HG02852 (cell line): Measurements from ENCODE around the gene FBXL16.
A peak's percentile ranks its signal among the peaks of the same experiment; 100 is the strongest.
"Not testable (repeated sequence)": the region's sequence is repeated elsewhere in the genome, so short reads cannot be mapped to it uniquely, and the experiment has no call there.

Experiments
- ATAC-seq: cut with Tn5 transposase; IDR thresholded peaks from one replicate; pipeline ENCODE4 v1.9.1; 2021; ENCODE audit warnings: mild to moderate bottlenecking, moderate library complexity; ENCODE audit not compliant: unreplicated experiment

The FBXL16 gene

GRCh38 chr16:692356-693108 is 13.1 kb downstream of the FBXL16 start:
- no peak for ATAC-seq

GRCh38 chr16:691242-691641 is 14.4 kb downstream of the FBXL16 start:
- ATAC-seq = not testable (repeated sequence)

GRCh38 chr16:689175-689897 is 16.3 kb downstream of the FBXL16 start:
- ATAC-seq = no peak

GRCh38 chr16:687499-687898 is 18.1 kb downstream of the FBXL16 start:
- ATAC-seq = no peak

GRCh38 chr16:686459-687260 is 18.9 kb downstream of the FBXL16 start:
- no peak for ATAC-seq

- no peak for ATAC-seq
These were observed 19.6 kb downstream of the FBXL16 start for GRCh38 chr16:685967-686366.

GRCh38 chr16:684961-685696 is 20.5 kb downstream of the FBXL16 start:
- ATAC-seq = no peak

GRCh38 chr16:684071-684794 is 21.4 kb downstream of the FBXL16 start, which contains the start of gene JMJD8:
JMJD8 (minus strand) TSS chr16:684334; CDS start chr16:684319, 15 bp downstream.
- peak; percentile 62 for ATAC-seq

GRCh38 chr16:683396-684070 is 22.1 kb downstream of the FBXL16 start:
- ATAC-seq = no peak

GRCh38 chr16:682493-683395 is 22.9 kb downstream of the FBXL16 start:
- ATAC-seq = no peak

- ATAC-seq = no peak
These were observed 23.7 kb downstream of the FBXL16 start for GRCh38 chr16:681746-682427.

- no peak for ATAC-seq
These were observed 24.4 kb downstream of the FBXL16 start for GRCh38 chr16:680967-681745.

GRCh38 chr16:680625-680945 is 25.0 kb downstream of the FBXL16 start:
- ATAC-seq = no peak

- peak; percentile 42 for ATAC-seq
These were observed 25.6 kb downstream of the FBXL16 start, which contains the start of gene STUB1 for GRCh38 chr16:679814-680624. STUB1 (plus strand) TSS chr16:680410; CDS start chr16:680526, 116 bp downstream.

GRCh38 chr16:678858-679813 is 26.5 kb downstream of the FBXL16 start:
- ATAC-seq = no peak
